Smooth muscle cell (in vitro differentiated cells): ENCODE measurements around the gene RASAL3. TPM values are rescaled to one million over a fixed set of nuclear protein-coding genes. Genes with fewer than 3 reads are reported as not detected.

ENCODE experiments used
- DNase-seq: peaks from one replicate; lab custom pipeline; 2025; ENCODE audit not compliant: unreplicated experiment; lab: John Stamatoyannopoulos, UW
- H2AFZ ChIP-seq: fragments of 200-600 bp; sonication (generic); 2 replicates; pipeline ENCODE4 v1.6.0; 2016; ENCODE audit warnings: antibody characterized with exemption, low read depth, mild to moderate bottlenecking
- H3F3A ChIP-seq: fragments of 200-600 bp; sonication (generic); 2 replicates; pipeline ENCODE4 v1.6.0; 2017; ENCODE audit warnings: antibody characterized with exemption, low read depth
- H3K27ac ChIP-seq: fragments of 200-600 bp; sonication (generic); 2 replicates; pipeline ENCODE4 v1.5.1; 2016; ENCODE audit warnings: low read depth, mild to moderate bottlenecking
- H3K27me3 ChIP-seq: fragments of 200-600 bp; sonication (generic); 2 replicates; pipeline ENCODE4 v1.6.1; 2016; ENCODE audit warnings: low read depth, mild to moderate bottlenecking
- H3K36me3 ChIP-seq: fragments of 200-600 bp; sonication (generic); 2 replicates; pipeline ENCODE4 v1.5.1; 2016; ENCODE audit warnings: low read depth
- H3K4me1 ChIP-seq: fragments of 200-600 bp; sonication (generic); 2 replicates; pipeline ENCODE4 v1.5.1; 2016; ENCODE audit warnings: low read depth
- H3K4me2 ChIP-seq: fragments of 200-600 bp; sonication (generic); 2 replicates; pipeline ENCODE4 v1.6.0; 2016; ENCODE audit warnings: mild to moderate bottlenecking
- H3K4me3 ChIP-seq: fragments of 200-600 bp; sonication (generic); 2 replicates; pipeline ENCODE4 v1.5.1; 2016; ENCODE audit warnings: mild to moderate bottlenecking
- H3K79me2 ChIP-seq: fragments of 200-600 bp; sonication (generic); 2 replicates; pipeline ENCODE4 v1.6.0; 2016; ENCODE audit warnings: low read depth, mild to moderate bottlenecking
- H3K9ac ChIP-seq: fragments of 200-600 bp; sonication (generic); 2 replicates; pipeline ENCODE4 v1.6.0; 2016; ENCODE audit warnings: low read depth
- H3K9me3 ChIP-seq: fragments of 200-600 bp; sonication (generic); replicated peaks from 2 replicates; pipeline ENCODE4 v1.5.1; 2016; ENCODE audit warnings: low read depth
- H4K20me1 ChIP-seq: fragments of 200-600 bp; sonication (generic); 2 replicates; pipeline ENCODE4 v1.6.0; 2016; ENCODE audit warnings: low read depth
- CTCF ChIP-seq: fragments of 200-600 bp; sonication (generic); IDR thresholded peaks from 2 replicates; pipeline ENCODE4 v1.5.1; 2017; ENCODE audit warnings: borderline replicate concordance, mild to moderate bottlenecking, antibody characterized with exemption; ENCODE audit not compliant: insufficient read depth, poor library complexity, severe bottlenecking
- WGBS: methylation state at CpG from one replicate; pipeline ENCODE4 v1.1.7; 2016; ENCODE audit warnings: low lambda C conversion rate; 5-methylcytosine and 5-hydroxymethylcytosine counted together
- polyA plus RNA-seq: library from polyadenylated mRNA; unstranded; fragments of >200 nt; fragmentation: Nextera tagmentation; extraction: Ambion mirVana; gene quantifications from 2 replicates; pipeline ENCODE4 v1.2.1, GENCODE V29; 2016
- total RNA-seq: library from RNA; depleted of rRNA; stranded (reverse); fragments of >200 nt; gene quantifications from 2 replicates; pipeline ENCODE4 v1.2.3, GENCODE V29; 2014

The RASAL3 gene
- total RNA-seq (not detected in 2 replicates), polyA plus RNA-seq (0.24 TPM in 1 of 2 replicates, not detected in the other)

- Histone ChIP-seq H3F3A (no peaks in the 10 kb centered on the region), H3K9ac (no peak within 1 kb of the TSS), H4K20me1 (no peaks in the 10 kb centered on the region), H3K4me2 (no peak within 1 kb of the TSS), H3K27me3 (peaks cover 53% of the 10 kb centered on the region), H3K4me3 (no peak within 1 kb of the TSS), H3K36me3 (no peaks in the 10 kb centered on the region), H3K4me1 (no peaks in the 10 kb centered on the region), H3K79me2 (no peaks in the 10 kb centered on the region), H3K9me3 (no peaks in the 10 kb centered on the region), H3K27ac (no peak within 1 kb of the TSS), H2AFZ (no peak within 1 kb of the TSS)
- no peak for DNase-seq
- 51% methylated on average over 16 of the region's 17 CpGs for WGBS
- TF ChIP-seq CTCF = no peak
Measured at GRCh38 chr19:15464394-15465385, at the start of gene RASAL3. RASAL3 (minus strand) TSS chr19:15464544; CDS start chr19:15464358, 186 bp downstream.

GRCh38 chr19:15511671-15512424 is 47.5 kb upstream of the RASAL3 start:
- no peaks in the 10 kb centered on the region for H3F3A ChIP-seq
- no peak overlapping the region for H3K27ac ChIP-seq
- no peak overlapping the region for H3K9ac ChIP-seq
- no peak overlapping the region for H2AFZ ChIP-seq
- H4K20me1 ChIP-seq = no peaks in the 10 kb centered on the region
- H3K4me3 ChIP-seq = no peak overlapping the region
- no peak for TF ChIP-seq CTCF
- no peaks in the 10 kb centered on the region for H3K36me3 ChIP-seq
- no peaks in the 10 kb centered on the region for H3K79me2 ChIP-seq
- WGBS = 85% methylated on average over 19 of the region's 19 CpGs
- no peaks in the 10 kb centered on the region for H3K9me3 ChIP-seq
- no peaks in the 10 kb centered on the region for H3K27me3 ChIP-seq
- H3K4me2 ChIP-seq = no peak overlapping the region
- no peak for DNase-seq
- no peaks in the 10 kb centered on the region for H3K4me1 ChIP-seq

GRCh38 chr19:15508035-15508710 is 43.8 kb upstream of the RASAL3 start, which contains the start of gene CYP4F22:
CYP4F22 (plus strand) TSS chr19:15508525; CDS start chr19:15525337, 16,812 bp downstream.
- Histone ChIP-seq H2AFZ (no peak within 1 kb of the TSS), H3F3A (no peaks in the 10 kb centered on the region), H3K4me1 (no peaks in the 10 kb centered on the region), H4K20me1 (no peaks in the 10 kb centered on the region), H3K36me3 (no peaks in the 10 kb centered on the region), H3K4me3 (no peak within 1 kb of the TSS), H3K9ac (no peak within 1 kb of the TSS), H3K4me2 (no peak within 1 kb of the TSS), H3K27ac (no peak within 1 kb of the TSS), H3K27me3 (no peaks in the 10 kb centered on the region), H3K79me2 (no peaks in the 10 kb centered on the region), H3K9me3 (no peaks in the 10 kb centered on the region)
- DNase-seq = no peak
- whole genome bisulfite sequencing = 92% methylated on average over 46 of the region's 52 CpGs
- TF ChIP-seq CTCF = no peak
